Activated T-cell treated with anti-CD3 and anti-CD28 coated beads, Interleukin-2, amount 50 U/mL, for 48 hours (primary cell): ENCODE results near the gene HARS2.
"Not testable (repeated sequence)": the region's sequence is repeated elsewhere in the genome, so short reads cannot be mapped to it uniquely, and the experiment has no call there.

ENCODE experiments used
- DNase-seq, 2 experiments: peaks; one replicate each; pipeline ENCODE4 v3.0.0-alpha.2; 2020

The HARS2 gene

GRCh38 chr5:140690941-140691924, at the start of gene HARS2, which contains the start of gene HARS1:
Gene HARS2 (plus strand): TSS chr5:140691455. CDS start chr5:140691649, 194 bp downstream.
Gene HARS1 (minus strand): TSS chr5:140691370. CDS start chr5:140691304, 66 bp downstream.
- peak; percentile 87 to 91 for DNase-seq

GRCh38 chr5:140641716-140642115, 49.5 kb upstream of the HARS2 start:
- DNase-seq, result no peak

- no peak for DNase-seq
These were observed 48.5 kb upstream of the HARS2 start for GRCh38 chr5:140642718-140643117.

GRCh38 chr5:140647042-140647419, 44.2 kb upstream of the HARS2 start:
- no peak for DNase-seq

- no peak for DNase-seq
These were observed 32.4 kb upstream of the HARS2 start for GRCh38 chr5:140658870-140659269.

- DNase-seq, result not testable (repeated sequence)
These were observed 30.9 kb upstream of the HARS2 start for GRCh38 chr5:140660371-140660770.

GRCh38 chr5:140664030-140664358, 27.3 kb upstream of the HARS2 start:
- no peak for DNase-seq

GRCh38 chr5:140664359-140665119, 26.7 kb upstream of the HARS2 start, which contains the start of gene WDR55:
Gene WDR55 (plus strand): TSS chr5:140664904. CDS start chr5:140664913, 9 bp downstream.
- peak; percentile 97 to 98 for DNase-seq

- DNase-seq, result not testable (repeated sequence)
These were observed 20.2 kb upstream of the HARS2 start for GRCh38 chr5:140671035-140671434.

GRCh38 chr5:140671472-140672125, 19.7 kb upstream of the HARS2 start:
- DNase-seq, result no peak

- DNase-seq, result no peak
These were observed 18.6 kb upstream of the HARS2 start for GRCh38 chr5:140672455-140673186.

- DNase-seq, result peak in 1 of 2 experiments; percentile 23
These were observed 17.9 kb upstream of the HARS2 start, which contains the start of gene DND1 for GRCh38 chr5:140673187-140673976. Gene DND1 (minus strand): TSS chr5:140673576. CDS start chr5:140673542, 34 bp downstream.

GRCh38 chr5:140674211-140674610, 17.0 kb upstream of the HARS2 start:
- no peak for DNase-seq

- DNase-seq, result no peak
These were observed 16.6 kb upstream of the HARS2 start for GRCh38 chr5:140674629-140675028.

- DNase-seq, result no peak
These were observed 13.3 kb upstream of the HARS2 start for GRCh38 chr5:140677947-140678346.

GRCh38 chr5:140678993-140679392, 12.3 kb upstream of the HARS2 start:
- no peak for DNase-seq

GRCh38 chr5:140690376-140690932, 801 bp upstream of the HARS2 start:
- DNase-seq, result no peak

- DNase-seq, result no peak
These were observed 3.0 kb downstream of the HARS2 start for GRCh38 chr5:140694276-140694675.

- DNase-seq, result no peak
These were observed 5.7 kb downstream of the HARS2 start for GRCh38 chr5:140696891-140697492.
